Ammon's horn (tissue), 1 donor: ENCODE results near the gene AKIRIN2.

Source experiments
- DNase-seq: peaks from one replicate; pipeline ENCODE4 v3.0.0-alpha.2; 2016; ENCODE audit warnings: low spot score

Gene AKIRIN2

GRCh38 chr6:87654875-87655454, 47.1 kb downstream of the AKIRIN2 start:
- DNase-seq, result no peak

- no peak for DNase-seq
Observed at GRCh38 chr6:87654122-87654521, 47.9 kb downstream of the AKIRIN2 start.

- DNase-seq, result no peak
Observed at GRCh38 chr6:87653074-87653962, 48.7 kb downstream of the AKIRIN2 start.

- DNase-seq, result no peak
Observed at GRCh38 chr6:87645080-87645479, 57.0 kb downstream of the AKIRIN2 start.

GRCh38 chr6:87641065-87641692, 60.9 kb downstream of the AKIRIN2 start:
- no peak for DNase-seq

- no peak for DNase-seq
Observed at GRCh38 chr6:87639373-87639772, 62.7 kb downstream of the AKIRIN2 start.

GRCh38 chr6:87637106-87637505, 64.9 kb downstream of the AKIRIN2 start:
- no peak for DNase-seq

GRCh38 chr6:87636315-87636714, 65.7 kb downstream of the AKIRIN2 start:
- DNase-seq, result no peak

GRCh38 chr6:87633851-87634250, 68.2 kb downstream of the AKIRIN2 start:
- DNase-seq, result no peak

GRCh38 chr6:87630746-87631145, 71.3 kb downstream of the AKIRIN2 start:
- DNase-seq, result no peak

- DNase-seq, result no peak
Observed at GRCh38 chr6:87628881-87629280, 73.2 kb downstream of the AKIRIN2 start.

GRCh38 chr6:87628424-87628823, 73.6 kb downstream of the AKIRIN2 start:
- DNase-seq, result no peak
